Measurements from ENCODE around the gene CNIH4. TPM values are rescaled to one million over a fixed set of nuclear protein-coding genes. Genes with fewer than 3 reads are reported as not detected.
"Not testable (repeated sequence)": the region's sequence is repeated elsewhere in the genome, so short reads cannot be mapped to it uniquely, and the experiment has no call there.

Gene CNIH4
- polyA plus RNA-seq, 1 donor = 26.1 TPM

GRCh38 chr1:224399887-224400286 lies 43.2 kb downstream of the CNIH4 start:
- no peak for DNase-seq (ENCODE audit: low read depth)

GRCh38 chr1:224402472-224403036 lies 45.9 kb downstream of the CNIH4 start:
- no peak for DNase-seq (ENCODE audit: low read depth)

DNA sequence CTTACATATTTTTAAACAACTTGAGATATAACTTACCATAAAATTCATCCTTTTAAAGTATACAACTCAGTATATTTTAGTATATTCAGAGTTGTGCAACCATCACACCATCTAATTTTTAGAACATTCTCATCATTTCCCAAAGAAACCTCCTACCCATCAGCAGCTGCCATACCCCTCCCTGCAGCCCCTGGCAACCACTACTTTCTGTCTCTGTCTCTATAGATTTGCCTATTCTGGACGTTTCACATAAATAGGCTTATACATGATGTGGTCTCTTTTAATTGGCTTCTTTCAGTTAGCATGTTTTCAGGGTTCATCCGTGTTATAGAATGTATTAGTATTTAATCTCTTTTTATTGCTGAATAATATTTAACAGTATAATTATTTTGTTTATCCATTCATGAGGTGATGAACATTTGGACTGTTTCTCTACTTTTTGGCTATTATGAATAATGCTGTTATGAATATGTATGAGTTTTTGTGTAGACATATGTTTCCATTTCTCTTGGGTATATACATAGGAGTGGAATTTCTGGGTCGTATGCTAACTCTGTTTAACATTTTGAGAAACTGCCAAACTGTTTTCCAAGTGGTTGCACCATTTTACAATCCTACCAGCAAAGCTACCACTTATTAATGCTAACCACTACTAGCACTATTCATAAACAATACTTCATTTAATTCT lies 48.4 kb downstream of the CNIH4 start:
- DNase-seq (ENCODE audit: low read depth) = no peak

GRCh38 chr1:224405604-224405970 lies 48.9 kb downstream of the CNIH4 start:
- DNase-seq (ENCODE audit: low read depth) = no peak

GRCh38 chr1:224406216-224406615 lies 49.5 kb downstream of the CNIH4 start:
- no peak for DNase-seq (ENCODE audit: low read depth)

DNA sequence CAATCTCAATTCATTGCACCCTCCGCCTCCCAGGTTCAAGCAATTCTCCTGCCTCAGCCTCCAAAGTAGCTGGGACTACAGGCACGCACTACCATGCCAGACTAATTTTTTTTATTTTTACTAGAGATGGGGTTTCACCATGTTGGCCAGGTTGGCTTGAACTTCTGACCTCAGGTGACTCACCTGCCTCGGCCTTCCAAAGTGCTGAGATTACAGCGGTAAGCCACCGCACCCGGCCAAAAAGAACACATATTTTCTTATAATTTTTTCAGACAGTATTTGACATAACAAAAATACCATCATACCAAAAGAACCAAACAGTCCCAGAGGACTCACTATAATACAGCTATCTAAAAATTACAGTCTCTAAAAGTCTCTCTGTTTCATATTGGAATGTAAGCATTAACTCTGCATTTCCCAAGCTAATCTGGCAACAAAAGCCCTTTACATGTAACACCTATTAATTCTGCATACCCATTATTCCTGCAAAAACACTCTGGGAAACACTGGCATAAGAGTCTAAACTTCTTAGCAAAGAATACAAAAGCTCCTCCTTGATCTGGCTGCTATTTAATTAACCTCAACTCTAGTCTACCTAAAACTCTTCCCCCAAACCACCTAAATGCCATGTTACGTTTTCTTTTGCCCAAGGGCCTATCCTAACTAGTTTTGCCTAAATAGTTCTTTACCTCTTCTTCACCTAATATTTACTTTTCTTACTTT lies 51.1 kb downstream of the CNIH4 start:
- DNase-seq (ENCODE audit: low read depth) = no peak

DNA sequence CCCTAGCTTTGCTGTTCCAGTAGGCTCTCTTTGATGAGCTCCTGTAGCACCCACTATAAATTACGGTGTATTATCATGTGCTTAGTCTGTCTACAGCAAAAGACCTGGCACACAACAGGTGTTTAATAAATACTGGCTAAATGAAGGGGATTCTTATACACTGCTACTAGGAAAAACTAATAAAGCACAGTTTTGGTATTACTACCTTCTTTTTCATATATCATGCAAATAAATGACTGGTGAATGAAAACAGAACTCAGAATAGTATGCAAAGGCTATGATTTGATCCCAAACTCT lies 51.6 kb downstream of the CNIH4 start:
- no peak for DNase-seq (ENCODE audit: low read depth)

GRCh38 chr1:224411766-224412165 lies 55.1 kb downstream of the CNIH4 start:
- DNase-seq (ENCODE audit: low read depth) = no peak

DNA sequence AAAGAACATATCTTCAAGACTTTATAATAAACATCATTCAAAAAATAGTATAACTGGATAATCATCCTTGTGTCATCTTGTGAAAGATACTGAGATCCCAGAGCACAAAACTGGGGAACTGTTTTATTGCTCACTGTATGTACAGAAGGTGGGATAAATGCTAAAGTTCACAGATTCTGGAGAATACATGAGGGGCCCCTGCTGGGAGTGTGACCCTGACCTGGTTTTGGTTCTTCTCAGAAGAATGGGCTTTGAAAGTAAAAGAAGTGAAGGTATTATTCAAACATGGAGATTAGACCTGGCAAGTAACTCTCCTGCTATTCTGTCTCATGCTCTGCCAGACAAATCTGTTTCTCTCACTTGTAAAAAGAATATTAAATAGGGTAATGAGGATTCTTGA lies 63.4 kb downstream of the CNIH4 start:
- no peak for DNase-seq (ENCODE audit: low read depth)

DNA sequence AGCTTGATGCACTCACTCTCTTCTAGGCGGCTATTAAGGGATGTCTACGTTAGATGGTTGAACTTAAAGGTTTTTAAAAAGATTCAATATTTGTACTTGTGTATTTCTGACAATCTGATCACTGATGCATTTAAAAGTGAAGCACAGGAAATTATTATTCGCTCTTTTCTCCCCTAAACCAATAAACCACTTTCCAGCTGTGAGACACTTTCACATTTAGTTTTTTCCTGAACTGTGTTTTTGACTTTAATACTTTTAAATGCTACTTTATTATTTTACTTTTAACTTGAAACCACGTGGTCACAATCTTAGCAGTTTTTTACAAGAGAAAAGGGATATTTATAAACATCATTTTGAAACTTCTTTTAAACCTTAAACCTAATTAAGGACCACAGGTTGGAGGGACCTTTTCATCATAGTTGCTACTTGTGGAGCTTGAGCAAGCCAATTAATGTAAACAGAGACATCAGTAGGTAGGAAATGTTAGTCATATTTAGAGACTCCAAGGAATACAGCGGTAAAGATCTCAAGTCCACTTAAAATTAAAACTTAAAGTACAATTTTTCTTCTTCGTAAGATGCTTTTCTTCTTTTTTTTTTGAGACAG lies 68.7 kb downstream of the CNIH4 start:
- no peak for DNase-seq (ENCODE audit: low read depth)

DNA sequence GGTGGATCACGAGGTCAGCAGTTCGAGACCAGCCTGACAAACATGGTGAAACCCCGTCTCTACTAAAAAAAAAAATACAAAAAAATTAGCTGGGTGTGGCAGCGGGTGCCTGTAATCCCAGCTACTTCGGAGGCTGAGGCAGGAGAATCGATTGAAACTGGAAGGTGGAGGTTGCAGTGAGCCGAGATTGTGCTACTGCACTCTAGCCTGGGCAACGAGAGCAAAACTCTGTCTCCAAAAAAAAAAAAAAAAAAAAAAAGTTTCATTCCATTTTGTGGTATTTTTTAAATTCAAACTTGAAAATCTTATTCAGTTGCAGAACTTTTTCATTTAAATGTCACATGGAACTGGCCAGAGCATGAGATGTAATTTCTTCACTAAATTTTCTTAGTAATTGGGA lies 70.2 kb downstream of the CNIH4 start:
- DNase-seq (ENCODE audit: low read depth) = not testable (repeated sequence)

DNA sequence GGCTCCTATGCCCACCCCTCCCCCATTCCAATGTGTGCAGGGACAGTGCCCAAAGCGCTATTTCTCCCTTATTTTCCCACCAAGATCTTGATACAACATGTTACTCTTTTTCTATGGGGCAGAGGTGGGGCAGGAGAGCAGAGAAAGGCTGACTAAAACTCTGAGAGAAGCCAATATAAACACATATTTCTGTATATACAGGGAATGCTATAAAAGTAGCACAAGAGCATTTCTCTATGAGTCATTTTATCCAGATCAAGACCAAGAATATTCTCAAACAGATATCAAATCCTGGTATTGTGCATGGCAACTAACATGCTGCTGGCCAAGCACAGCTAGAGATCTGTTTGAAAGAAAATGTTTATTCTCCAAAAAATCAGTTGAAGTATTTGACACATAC lies 70.7 kb downstream of the CNIH4 start:
- DNase-seq (ENCODE audit: low read depth) = no peak

DNA sequence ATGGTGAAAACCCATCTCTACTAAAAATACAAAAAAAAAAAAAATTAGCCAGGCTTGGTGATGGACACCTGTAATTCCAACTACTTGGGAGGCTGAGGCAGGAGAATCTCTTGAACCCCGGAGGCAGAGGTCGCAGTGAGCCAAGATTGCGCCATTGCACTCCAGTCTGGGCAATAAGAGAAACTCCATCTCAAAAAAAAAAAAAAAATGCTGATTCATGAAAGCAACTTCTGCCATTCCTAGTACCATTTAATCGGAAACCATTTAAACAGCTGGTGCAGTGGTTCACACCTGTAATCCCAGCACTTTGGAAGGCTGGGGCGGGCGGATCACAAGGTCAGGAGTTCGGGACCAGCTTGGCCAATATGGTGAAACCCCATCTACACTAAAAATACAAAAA lies 72.0 kb downstream of the CNIH4 start:
- not testable (repeated sequence) for DNase-seq (ENCODE audit: low read depth)

Other genes with a start within 250 kb of the CNIH4 start
- 16.5 TPM for gene FBXO28, start 242.8 kb upstream of the CNIH4 start, polyA plus RNA-seq (ENCODE audit: insufficient read length)
- 32.8 TPM for gene DEGS1, start 173.6 kb upstream of the CNIH4 start, polyA plus RNA-seq (ENCODE audit: insufficient read length)
- 21.5 TPM for gene NVL, start 26.7 kb upstream of the CNIH4 start, polyA plus RNA-seq (ENCODE audit: insufficient read length)
- gene WDR26, start 77.9 kb downstream of the CNIH4 start, polyA plus RNA-seq (ENCODE audit: insufficient read length) = 65.0 TPM

Data from forelimb muscle (tissue), 1 donor.